Upper lobe of left lung (tissue), 4 donors: ENCODE measurements around the gene DNER.

Experiments
- POLR2A ChIP-seq, 4 donors: fragments of 450-650 bp; IDR thresholded peaks; one replicate each; pipeline ENCODE4 v1.5.1; 2016 to 2017; ENCODE audit warnings: antibody characterized with exemption in 4 of 4, mild to moderate bottlenecking in 2 of 4
- TF ChIP-seq, protein P1 (sequence below), 6 experiments: fragments of 450-650 bp in 4 of 6; fragments of 200-600 bp in 2 of 6; sonication (generic) in 2 of 6; IDR thresholded peaks; one replicate each; pipeline ENCODE4 v1.5.1; 2016 to 2019; ENCODE audit warnings: antibody characterized with exemption in 6 of 6

DNA sequence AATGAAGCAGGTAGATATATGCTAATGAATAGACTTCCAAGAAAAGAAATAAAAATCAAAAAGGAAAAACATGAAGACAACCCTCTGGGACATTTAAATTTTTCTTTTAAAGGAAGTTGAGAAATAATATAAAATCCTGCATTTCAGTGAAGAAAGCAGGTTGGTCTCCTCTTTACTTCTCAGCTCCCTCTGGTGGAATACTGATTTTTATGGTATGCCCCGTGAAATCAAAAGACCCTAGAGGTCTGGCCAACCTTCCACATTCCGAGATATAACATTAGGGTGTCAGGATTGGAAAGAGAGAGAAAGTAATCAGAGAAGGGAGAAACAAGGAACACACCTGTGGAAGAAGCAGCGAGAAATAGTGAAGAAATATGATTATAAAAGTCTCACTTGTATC is 72.7 kb downstream of the DNER start:
- TF ChIP-seq, protein P1, sequence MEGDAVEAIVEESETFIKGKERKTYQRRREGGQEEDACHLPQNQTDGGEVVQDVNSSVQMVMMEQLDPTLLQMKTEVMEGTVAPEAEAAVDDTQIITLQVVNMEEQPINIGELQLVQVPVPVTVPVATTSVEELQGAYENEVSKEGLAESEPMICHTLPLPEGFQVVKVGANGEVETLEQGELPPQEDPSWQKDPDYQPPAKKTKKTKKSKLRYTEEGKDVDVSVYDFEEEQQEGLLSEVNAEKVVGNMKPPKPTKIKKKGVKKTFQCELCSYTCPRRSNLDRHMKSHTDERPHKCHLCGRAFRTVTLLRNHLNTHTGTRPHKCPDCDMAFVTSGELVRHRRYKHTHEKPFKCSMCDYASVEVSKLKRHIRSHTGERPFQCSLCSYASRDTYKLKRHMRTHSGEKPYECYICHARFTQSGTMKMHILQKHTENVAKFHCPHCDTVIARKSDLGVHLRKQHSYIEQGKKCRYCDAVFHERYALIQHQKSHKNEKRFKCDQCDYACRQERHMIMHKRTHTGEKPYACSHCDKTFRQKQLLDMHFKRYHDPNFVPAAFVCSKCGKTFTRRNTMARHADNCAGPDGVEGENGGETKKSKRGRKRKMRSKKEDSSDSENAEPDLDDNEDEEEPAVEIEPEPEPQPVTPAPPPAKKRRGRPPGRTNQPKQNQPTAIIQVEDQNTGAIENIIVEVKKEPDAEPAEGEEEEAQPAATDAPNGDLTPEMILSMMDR (IDR thresholded peaks at IDR 0.05), result no peak
- TF ChIP-seq POLR2A (IDR thresholded peaks at IDR 0.05), result no peak
